Esophagus squamous epithelium (tissue), 5 donors: ENCODE measurements around the gene HMCN2. TPM values are rescaled to one million over a fixed set of nuclear protein-coding genes. Genes with fewer than 3 reads are reported as not detected.

ENCODE experiments used
- DNase-seq: peaks from one replicate; lab custom pipeline; 2025; lab: John Stamatoyannopoulos, UW
- H3K27ac ChIP-seq, 4 donors: fragments of 200-600 bp; sonication (generic); one replicate each; pipeline ENCODE4 v1.5.1; 2016 to 2019; ENCODE audit warnings: mild to moderate bottlenecking in 1 of 4
- H3K27me3 ChIP-seq, 4 donors: fragments of 200-600 bp; sonication (generic); 1 replicate in 3 of 4; 2 replicates in 1 of 4; pipeline versions ENCODE4 v1.5.1 to v1.6.0; 2017 to 2021; ENCODE audit warnings: antibody characterized with exemption in 1 of 4
- H3K36me3 ChIP-seq, 3 donors: fragments of 200-600 bp; sonication (generic); one replicate each; pipeline ENCODE4 v1.5.1; 2016 to 2019
- H3K4me1 ChIP-seq, 3 donors: fragments of 200-600 bp; sonication (generic); one replicate each; pipeline ENCODE4 v1.5.1; 2017 to 2019
- H3K4me3 ChIP-seq, 4 donors: fragments of 200-600 bp; sonication (generic); 1 replicate in 3 of 4; 2 replicates in 1 of 4; pipeline ENCODE4 v1.5.1; 2016 to 2019; ENCODE audit warnings: mild to moderate bottlenecking in 2 of 4, moderate library complexity in 1 of 4
- H3K9me3 ChIP-seq, 3 donors: fragments of 200-600 bp; sonication (generic); one replicate each; pipeline ENCODE4 v1.5.1; 2016 to 2019
- POLR2A ChIP-seq, 4 donors: fragments of 450-650 bp; IDR thresholded peaks; one replicate each; pipeline ENCODE4 v1.6.1; 2017; ENCODE audit warnings: antibody characterized with exemption in 4 of 4, mild to moderate bottlenecking in 4 of 4, moderate library complexity in 3 of 4
- WGBS, 2 donors: methylation state at CpG; one replicate each; pipeline ENCODE4 v1.1.5; 2018; 5-methylcytosine and 5-hydroxymethylcytosine counted together
- intact Hi-C: fragments of 100-400 bp; cut with DNase I; formaldehyde crosslinking; loops from one replicate; pipeline ENCODE4 v1.15.0; 2022
- total RNA-seq, 4 donors: library from RNA; depleted of rRNA; stranded (reverse); fragments of >200 nt; gene quantifications; one replicate each; pipeline ENCODE4 v1.1.0, GENCODE V29; 2016
- TF ChIP-seq, protein P1 (sequence below), 6 experiments: fragments of 450-650 bp in 4 of 6; fragments of 200-600 bp in 2 of 6; sonication (generic) in 2 of 6; IDR thresholded peaks; one replicate each; pipeline ENCODE4 v1.5.1; 2016 to 2019; ENCODE audit warnings: antibody characterized with exemption in 6 of 6, mild to moderate bottlenecking in 4 of 6, moderate library complexity in 4 of 6
- donor health status: DM: yes; HTN: yes; CAD: no.

Gene HMCN2
- total RNA-seq, 4 donors from 2014 or later: 0.53 to 4.8 (median 0.78) TPM

DNA sequence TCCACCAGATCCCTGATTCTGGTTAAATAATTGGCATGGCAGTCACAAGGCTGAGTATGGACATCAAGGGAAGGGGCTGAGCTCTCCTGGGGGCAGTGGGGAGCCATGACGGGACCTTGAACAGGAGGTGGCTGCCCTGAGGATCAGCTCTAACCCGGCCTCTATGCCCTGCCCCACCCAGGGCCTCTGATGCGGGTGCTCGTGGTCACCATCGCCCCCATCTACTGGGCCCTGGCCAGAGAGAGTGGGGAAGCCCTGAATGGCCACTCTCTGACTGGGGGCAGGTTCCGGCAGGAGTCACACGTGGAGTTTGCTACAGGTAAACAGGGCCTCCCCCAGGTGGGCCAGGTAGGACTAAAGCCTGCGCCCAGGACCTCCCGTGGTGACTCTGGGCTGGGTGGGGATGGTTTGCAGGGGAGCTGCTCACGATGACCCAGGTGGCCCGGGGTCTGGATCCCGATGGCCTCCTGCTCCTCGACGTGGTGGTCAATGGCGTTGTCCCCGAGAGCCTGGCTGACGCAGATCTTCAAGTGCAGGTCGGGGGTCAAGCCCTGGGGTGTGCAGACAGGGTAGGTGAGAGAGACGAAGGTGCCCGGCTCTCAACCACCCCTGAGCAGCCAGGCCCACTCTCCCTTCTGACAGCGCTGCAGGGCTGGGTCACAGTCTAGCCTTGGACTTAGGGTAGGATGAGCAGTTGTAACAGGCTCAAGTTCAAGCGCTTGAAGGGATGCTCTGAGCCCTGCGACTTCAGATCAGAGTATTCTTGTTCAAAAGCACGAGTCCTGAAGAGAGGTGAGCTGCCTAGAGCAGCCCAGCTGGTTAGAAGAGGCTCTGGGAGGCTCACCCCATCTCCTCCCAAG lies 159.3 kb downstream of the HMCN2 start:
- no peaks in the 10 kb centered on the region for H3K36me3 ChIP-seq
- intact Hi-C loops: no loop called here
- H3K27me3 ChIP-seq: peaks cover 0 to 88% (median 0%) of the 10 kb centered on the region in 4 donors
- H3K4me1 ChIP-seq: peaks cover 10 to 29% (median 15%) of the 10 kb centered on the region in 3 donors
- no peak for DNase-seq
- WGBS, 2 donors: 73 to 84% methylated on average over 5 of the region's 24 CpGs
- TF ChIP-seq, protein P1, sequence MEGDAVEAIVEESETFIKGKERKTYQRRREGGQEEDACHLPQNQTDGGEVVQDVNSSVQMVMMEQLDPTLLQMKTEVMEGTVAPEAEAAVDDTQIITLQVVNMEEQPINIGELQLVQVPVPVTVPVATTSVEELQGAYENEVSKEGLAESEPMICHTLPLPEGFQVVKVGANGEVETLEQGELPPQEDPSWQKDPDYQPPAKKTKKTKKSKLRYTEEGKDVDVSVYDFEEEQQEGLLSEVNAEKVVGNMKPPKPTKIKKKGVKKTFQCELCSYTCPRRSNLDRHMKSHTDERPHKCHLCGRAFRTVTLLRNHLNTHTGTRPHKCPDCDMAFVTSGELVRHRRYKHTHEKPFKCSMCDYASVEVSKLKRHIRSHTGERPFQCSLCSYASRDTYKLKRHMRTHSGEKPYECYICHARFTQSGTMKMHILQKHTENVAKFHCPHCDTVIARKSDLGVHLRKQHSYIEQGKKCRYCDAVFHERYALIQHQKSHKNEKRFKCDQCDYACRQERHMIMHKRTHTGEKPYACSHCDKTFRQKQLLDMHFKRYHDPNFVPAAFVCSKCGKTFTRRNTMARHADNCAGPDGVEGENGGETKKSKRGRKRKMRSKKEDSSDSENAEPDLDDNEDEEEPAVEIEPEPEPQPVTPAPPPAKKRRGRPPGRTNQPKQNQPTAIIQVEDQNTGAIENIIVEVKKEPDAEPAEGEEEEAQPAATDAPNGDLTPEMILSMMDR (IDR thresholded peaks at IDR 0.05): no peak
- no peak for TF ChIP-seq POLR2A (IDR thresholded peaks at IDR 0.05)
- no peak overlapping the region for H3K27ac ChIP-seq
- no peak overlapping the region for H3K4me3 ChIP-seq
- no peaks in the 10 kb centered on the region for H3K9me3 ChIP-seq

DNA sequence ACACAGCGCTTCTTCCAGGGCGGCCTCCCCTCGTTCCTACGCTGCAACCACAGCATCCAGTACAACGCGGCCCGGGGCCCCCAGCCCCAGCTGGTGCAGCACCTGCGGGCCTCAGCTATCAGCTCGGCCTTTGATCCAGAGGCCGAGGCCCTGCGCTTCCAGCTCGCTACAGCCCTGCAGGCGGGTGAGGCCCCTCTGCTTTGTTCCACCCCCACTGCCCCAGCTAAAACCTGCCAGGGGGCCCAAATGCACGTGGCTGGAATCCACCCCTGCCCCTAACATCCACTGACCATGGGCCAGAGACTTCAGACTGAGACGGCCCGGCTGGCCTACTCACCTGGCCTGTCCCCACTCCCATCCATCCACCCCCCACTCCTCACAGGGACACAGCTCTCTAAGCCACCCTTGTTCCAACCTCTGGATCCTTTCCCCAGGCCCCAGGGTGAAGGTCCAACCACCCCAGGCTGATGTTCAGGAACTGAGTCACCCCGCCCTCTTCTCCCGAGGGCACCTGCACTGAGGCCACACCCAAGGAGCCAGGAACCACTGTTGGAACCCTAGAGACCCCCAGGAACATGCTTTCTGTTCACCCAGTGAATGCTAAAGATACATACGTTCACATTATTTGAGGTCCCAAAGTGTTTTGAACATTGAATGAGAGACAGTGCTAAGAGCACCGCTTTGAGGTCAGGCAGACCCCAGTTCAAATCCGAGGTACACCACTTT lies 160.3 kb downstream of the HMCN2 start:
- TF ChIP-seq POLR2A (IDR thresholded peaks at IDR 0.05): no peak
- TF ChIP-seq, protein P1 (IDR thresholded peaks at IDR 0.05): no peak
- Histone ChIP-seq H3K4me1 (peaks cover 10 to 29% (median 15%) of the 10 kb centered on the region in 3 donors), H3K27me3 (peaks cover 0 to 98% (median 0%) of the 10 kb centered on the region in 4 donors), H3K4me3 (no peak overlapping the region), H3K9me3 (peaks cover 0 to 11% (median 2%) of the 10 kb centered on the region in 3 donors), H3K27ac (no peak overlapping the region), H3K36me3 (no peaks in the 10 kb centered on the region)
- intact Hi-C loops: no loop called here
- DNase-seq: no peak
- 78 to 86% methylated on average over 17 to 21 of the region's 21 CpGs for WGBS, 2 donors

DNA sequence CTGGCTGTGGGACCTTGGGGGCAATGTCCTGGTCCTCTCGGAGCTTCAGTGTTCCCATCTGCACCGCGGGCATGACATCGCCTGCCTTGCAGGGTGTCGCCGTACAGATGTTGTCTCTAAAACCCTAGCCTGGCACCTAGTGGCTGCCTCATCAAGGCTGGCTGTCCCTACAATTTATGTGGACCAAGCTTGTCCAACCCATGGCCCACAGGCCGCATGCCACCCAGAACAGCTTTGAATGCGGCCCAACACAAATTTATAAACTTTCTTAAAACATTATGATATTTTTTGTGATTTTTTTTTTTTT lies 160.9 kb downstream of the HMCN2 start:
- TF ChIP-seq, protein P1 (IDR thresholded peaks at IDR 0.05): no peak
- no peak for TF ChIP-seq POLR2A (IDR thresholded peaks at IDR 0.05)

DNA sequence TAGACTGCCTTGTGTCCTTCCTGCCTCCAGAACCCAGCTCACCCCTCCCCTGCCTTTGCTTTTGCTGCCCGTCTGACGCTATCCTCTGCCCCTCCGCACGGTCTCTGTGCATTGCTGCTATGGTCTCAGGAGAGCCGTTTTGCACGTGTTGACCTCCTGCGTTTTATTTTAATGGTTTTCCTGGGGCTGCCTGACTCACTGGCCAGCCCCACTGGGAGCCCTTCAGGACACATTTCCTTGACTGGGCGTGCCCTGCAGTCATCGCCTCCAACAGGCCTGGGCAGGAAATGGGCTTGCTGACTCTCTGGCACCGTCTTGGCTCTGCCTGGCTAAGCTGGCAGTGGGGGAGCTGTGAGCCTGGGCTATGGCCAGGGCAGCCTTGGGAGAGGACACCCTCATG lies 161.3 kb downstream of the HMCN2 start:
- Histone ChIP-seq H3K27ac (no peak overlapping the region), H3K4me3 (no peak overlapping the region), H3K4me1 (peaks cover 10 to 38% (median 15%) of the 10 kb centered on the region in 3 donors), H3K9me3 (peaks cover 0 to 16% (median 3%) of the 10 kb centered on the region in 3 donors), H3K27me3 (peaks cover 0 to 100% (median 0%) of the 10 kb centered on the region in 4 donors), H3K36me3 (no peaks in the 10 kb centered on the region)
- intact Hi-C loops: no loop called here
- TF ChIP-seq POLR2A (IDR thresholded peaks at IDR 0.05): no peak
- TF ChIP-seq, protein P1 (IDR thresholded peaks at IDR 0.05): peak in 1 of 6 experiments; percentile 9
- DNase-seq: no peak
- 24 to 36% methylated on average over 7 to 10 of the region's 10 CpGs for WGBS, 2 donors

More for the DNA sequence above, 160.9 kb downstream of the HMCN2 start:
- DNase-seq: no peak
- no peak overlapping the region for H3K4me3 ChIP-seq
- 66 to 69% methylated on average over 5 to 8 of the region's 8 CpGs for WGBS, 2 donors
- H3K9me3 ChIP-seq: peaks cover 0 to 16% (median 3%) of the 10 kb centered on the region in 3 donors
- no peaks in the 10 kb centered on the region for H3K36me3 ChIP-seq
- no peak overlapping the region for H3K27ac ChIP-seq
- intact Hi-C loops: no loop called here
- H3K27me3 ChIP-seq: peaks cover 0 to 100% (median 0%) of the 10 kb centered on the region in 4 donors
- peaks cover 10 to 33% (median 15%) of the 10 kb centered on the region in 3 donors for H3K4me1 ChIP-seq
